GM18508 (cell line): ENCODE data around the gene ATXN1.
A peak's percentile ranks its signal among the peaks of the same experiment; 100 is the strongest.

Source experiments
- ATAC-seq: cut with Tn5 transposase; IDR thresholded peaks from one replicate; pipeline ENCODE4 v1.9.1; 2021; ENCODE audit warnings: moderate number of reproducible peaks; ENCODE audit not compliant: insufficient read depth, unreplicated experiment

The ATXN1 gene

DNA sequence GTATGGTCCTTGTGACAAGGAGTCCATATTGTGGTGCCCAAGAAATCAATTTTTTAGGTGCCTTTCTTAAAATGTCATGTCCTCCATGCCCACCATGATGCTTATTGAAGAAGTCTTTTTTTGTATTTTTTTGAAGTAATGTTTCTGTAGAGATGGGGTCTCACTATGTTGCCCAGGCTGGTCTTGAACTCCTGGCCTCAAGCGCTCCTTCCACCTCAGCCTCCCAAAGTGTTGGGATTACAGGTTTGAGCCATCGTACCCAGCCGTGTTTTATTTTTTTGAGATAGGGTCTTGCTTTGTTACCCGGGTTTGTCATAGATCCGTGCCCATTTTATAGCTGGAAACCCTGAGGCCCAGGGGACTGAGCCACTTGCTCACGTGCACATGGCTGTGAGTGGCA lies 238.3 kb downstream of the ATXN1 start:
- ATAC-seq = no peak

DNA sequence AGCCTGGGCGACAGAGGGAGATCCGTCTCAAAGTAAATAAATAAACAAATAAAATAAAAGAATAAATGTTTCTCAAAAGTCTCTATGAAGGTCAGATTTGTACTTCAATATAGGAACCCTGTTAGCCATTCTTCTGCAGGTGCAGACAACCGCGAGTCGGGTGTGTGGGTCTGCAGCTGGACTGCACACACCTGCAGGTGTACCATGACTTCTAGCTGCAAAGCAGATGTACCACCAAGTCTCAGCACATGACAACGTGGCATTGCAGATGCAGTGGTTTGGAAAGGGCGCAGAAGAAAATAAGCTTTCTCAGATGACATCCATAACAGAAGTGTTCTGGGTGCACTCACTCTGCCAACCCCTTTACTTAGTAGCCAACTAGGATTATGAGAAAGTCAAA lies 239.7 kb downstream of the ATXN1 start:
- ATAC-seq = no peak

DNA sequence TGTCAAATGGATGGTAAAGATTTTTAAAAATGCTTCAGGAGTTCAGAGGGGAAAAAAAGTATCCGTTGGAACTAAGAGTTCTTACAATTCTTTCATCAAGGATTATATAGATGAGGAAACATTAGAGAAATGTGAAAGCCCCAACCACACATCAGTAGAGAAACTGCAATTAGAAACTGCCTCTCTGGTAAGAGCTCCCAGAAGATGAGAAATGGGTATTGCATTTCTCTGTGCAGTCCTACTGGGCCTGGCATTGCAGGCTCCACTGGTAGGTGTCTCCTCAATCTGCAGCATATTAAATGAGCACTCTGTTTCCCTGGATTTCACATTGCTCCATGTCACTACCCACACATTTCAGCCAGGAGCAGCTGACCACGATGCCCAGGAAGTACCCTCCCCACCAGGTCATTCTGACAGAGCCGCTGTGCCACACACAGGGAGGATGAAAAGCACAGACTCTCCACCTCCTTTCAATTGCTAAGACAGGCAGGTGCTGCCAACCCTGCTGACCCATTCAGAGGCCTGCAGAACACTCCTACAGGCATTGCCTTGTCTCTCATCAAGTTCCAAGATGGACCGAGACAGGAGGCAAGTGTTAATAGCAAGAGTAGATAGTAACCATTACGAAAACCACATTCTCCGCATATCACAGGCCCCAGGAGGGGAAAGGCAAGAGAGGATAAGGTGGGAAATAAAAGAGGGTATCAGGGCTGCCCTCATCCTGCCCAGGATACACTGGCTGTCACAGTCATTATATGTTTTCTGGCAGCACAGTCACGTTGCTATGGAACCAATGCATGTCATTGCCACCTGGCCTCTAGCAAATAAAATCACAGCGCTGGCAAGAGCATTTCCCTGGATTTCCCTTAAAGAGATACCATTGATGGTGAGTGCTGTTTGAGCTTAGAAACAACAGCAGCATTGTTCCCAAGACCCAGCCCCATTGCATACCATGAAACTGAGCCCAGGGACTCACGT lies 241.7 kb downstream of the ATXN1 start:
- no peak for ATAC-seq

DNA sequence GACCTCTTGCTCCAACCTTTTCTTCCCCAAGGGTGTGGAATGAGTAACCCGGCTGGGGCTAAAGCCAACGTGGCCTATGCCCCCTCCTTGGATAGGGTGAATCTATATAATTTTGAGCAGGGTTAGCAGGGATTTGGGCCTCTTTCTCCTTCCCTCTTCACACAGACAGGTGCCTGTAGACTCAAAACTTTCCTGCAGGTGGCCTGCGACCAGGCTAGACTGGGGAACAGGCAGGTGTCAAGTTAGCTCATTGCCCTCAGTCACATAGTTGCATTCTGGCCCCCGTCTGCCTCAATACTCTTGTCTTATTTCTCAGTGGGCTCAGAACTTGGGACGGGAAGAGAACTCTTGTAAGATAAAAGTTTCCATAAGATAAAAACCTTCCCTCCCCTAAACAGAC lies 243.0 kb downstream of the ATXN1 start:
- no peak for ATAC-seq

DNA sequence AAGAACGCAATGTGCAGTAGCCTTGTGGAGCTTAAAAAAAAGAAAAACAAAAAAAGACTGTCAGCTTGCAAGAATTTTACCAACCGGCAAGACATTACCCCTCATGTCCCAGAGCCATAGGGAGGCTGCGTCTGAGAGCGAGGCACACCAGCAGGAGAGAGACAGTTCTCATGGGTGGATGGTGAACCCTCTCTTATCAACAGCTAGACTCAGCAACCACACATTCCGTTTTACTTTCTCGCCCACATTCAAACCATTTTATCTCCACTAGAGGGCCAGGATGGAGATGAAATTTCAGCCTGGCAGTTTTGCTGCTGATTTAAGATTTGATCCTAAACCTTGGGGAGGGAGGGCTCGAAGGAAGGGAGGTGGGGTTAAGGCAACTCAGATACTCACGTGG lies 247.0 kb downstream of the ATXN1 start:
- ATAC-seq = no peak

DNA sequence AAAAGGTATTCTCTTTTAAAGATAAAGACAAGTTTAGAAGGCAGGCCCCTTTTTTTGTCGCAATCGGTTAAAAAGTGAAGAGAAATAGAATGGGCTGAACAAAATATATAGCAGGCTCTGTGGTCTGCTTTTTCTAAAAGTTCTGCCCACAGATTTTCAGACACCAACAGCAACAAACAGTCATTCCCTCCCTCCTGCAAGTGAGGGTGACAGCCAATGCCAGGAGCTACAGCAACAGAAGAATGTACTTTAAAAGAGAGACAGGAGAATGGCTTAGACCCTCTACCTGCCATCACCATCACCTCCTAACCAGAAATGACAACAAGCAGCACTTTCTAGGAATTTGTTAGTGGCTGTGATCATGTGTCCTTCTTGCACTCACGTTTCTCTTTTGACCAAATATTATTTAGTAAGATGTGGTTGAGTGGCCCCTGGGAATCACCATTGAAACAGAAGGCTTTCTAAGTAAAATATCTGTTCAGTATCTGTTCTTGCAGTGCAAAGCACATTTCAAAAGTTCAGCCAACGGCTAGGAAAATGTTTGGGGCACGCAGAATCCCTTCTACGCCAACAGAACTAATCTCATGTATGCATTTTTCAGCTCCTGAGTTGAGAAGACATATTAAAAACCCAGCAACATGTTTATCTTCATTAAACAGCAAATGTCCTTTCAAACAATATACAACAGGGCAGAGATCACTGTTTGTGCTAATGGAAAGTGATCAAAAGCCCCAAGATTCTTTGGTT lies 248.5 kb downstream of the ATXN1 start:
- ATAC-seq = no peak

DNA sequence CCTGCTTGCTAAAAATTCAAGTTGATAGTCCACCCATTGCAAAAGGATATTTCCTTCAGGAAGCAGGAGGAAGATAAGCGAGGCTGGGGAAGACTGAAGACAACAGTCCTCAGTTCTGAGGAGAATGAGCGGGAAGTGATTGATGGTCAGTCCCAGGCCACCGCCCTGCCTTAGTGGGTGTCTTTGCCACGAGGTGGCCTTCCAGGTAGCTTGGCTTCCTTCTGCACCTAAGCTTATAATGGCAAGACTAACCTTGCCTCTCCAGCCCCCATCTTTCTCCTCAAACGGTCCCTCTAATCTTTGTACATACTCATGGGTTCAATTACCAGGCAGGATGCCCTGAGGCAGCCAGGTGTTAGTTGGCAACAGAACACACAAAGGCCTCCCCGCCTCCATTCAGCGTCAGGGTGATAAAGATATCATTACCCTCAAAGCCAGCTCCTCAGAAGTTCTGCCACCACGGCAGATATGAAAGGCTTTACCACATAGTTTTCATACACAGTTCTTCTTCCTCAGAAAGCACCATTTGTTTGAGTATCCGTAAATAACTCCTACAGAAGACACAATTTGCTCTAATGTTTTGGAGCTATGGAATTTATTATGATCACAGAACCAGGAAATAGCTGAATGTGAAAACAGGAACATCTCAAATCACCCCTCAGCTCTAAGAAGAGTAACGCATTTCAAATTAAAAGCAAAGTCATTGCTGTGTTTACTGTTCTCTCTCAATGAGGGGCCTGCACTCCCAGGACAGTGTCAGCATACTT lies 249.4 kb downstream of the ATXN1 start:
- peak; percentile 50 for ATAC-seq

DNA sequence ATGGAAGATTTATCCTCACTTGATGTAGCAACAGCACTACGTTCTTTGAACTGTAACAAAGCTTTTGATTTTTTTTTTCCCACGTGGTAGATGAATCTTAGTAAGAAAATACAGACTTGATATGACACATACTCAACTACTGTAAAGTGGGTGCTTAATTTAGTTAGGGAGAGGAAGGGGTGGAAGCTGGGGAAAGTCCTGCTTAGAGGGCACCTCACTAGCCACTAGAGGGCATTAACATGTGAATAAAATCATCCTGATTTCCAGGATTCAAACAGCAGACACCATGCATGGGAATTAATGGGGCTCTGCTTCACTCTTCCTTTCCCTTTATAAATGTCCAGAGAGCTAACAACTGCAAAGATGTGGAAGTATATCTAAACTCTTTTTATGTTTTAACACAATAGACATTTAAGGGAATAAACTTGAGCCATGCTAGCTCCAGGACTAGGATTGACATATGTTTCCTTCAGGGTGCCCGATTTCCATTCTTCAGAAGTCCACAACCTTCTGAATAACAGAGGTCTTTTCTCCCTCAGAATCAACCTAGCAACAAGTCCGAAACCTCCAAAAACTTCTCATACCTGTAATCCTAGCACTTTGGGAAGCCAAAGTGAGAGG lies 250.1 kb downstream of the ATXN1 start:
- no peak for ATAC-seq

DNA sequence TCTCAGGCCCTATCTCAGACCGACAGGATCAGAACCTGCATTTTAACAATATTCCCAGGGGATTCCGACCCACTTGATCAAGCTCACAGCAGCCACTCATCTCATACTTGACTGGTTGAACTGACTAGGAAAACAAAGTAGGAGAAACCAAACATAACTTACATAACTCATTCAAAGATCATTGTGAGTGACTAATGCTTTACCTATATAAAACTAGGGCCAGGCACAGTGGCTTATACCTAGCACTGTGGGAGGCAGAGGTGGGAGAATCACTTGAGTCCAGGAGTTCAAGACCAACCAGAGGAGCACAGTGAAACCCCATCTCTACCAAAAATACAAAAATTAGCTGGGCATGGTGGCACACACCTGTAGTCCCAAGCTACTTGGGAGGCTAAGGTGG lies 251.0 kb downstream of the ATXN1 start:
- ATAC-seq = no peak

DNA sequence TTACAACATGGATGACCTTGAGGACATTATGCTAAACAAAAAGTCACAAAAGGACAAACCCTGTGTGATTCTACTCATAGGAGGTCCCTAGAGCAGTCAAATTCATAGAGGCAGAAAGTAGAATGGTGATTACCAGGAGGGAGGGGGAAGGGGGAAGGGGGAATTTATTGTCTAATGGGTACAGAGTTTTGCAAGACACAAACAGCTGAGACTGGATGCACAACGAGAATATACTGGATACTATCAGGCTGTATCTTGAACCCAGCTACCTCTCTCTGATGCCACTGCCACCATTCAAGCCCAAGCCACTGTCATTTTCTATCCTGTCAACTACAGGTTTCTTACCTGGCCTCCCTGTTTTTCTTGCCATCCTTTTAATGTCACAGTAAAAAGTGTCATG lies 252.3 kb downstream of the ATXN1 start:
- ATAC-seq = no peak

DNA sequence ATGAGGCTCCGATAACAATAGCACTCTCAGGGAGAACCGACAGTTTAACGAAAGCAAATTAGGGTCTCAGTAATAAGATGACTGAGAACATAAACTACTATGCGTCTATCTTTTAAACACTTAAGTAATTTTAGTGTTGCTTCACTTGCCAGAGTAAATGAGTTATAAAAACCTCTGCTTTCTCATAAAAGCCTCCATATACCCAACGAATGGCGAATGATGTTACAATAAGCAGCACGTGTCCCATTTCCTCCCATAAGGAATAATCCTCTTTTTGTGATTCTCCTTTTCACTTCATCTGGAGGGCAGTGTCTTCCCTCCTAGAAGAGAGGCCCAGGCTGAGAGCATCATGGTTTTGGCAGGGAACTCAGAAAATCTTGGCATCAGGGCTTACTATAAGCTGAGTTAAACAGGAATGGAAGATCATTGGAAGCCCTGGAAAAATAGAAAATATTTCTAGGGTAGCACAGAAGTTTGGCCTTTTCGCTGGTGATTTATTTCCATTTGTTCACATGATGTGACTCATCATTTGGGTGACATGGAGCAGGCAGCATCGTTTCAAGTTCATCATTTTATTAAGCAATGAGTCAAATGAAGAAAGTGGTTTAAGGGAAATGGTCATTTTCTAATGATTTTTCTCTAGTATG lies 255.4 kb downstream of the ATXN1 start:
- no peak for ATAC-seq

DNA sequence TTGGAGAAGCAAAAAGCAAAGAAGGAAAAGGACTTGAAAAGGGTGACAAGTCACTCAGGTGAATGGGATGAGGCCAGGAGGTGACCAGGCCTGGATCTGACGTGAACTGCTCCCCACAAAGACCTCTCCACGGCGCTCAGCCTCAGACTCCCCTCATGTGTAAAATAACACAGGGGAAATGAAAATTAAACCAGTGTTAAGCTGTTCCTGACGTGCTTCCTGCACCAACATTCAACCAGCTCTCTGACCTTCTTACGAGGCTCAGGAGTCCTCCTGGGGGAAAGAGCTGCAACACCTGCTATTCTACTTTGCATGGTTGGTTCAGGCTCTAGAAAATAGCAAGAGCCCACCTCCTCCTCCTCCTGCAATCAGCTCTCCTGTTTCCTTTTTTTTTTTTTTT lies 256.7 kb downstream of the ATXN1 start:
- no peak for ATAC-seq

DNA sequence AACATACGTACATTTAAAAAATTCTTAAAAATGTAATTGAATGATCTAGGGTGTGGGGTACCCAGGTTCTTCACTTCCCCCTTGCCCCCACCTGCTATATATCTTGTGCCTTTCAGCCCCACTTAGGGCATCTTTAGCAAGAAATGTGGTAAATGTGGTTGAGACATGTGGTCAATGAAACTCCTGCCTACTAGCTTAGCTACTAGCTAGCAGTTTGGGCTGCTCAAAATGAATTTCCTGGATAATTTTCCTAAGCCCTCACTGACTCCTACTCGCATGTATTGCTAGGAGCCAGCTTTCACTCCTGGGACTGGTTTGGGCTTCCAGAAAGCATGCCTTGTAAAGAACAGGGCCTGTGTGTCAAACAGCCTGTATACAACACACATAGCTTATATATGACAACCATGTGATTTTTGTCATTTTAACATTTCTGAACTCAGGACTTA lies 257.3 kb downstream of the ATXN1 start:
- peak; percentile 79 for ATAC-seq

DNA sequence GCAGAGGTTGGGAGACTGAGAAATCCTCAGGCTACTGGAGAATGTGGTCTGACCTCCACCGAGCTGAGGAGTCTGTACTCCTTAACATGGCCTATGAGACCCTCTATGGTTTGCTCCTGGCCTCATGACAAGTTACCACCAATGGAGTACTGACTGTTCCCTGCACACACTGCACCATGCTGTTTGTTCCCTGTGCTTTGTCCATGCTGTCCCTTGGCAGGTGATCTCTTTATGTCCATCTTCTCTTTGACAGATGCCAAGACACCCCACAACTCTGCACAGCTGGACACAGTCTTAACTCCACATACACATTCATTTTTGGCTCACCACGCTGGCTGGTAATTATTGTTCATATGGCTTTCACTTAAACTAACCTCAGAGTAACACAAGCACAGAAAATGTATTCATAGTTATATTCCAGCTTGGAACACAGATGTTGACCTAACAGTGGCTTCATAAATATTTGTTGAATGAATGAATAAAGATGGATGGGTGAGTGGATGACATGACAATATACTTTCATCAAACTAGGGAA lies 258.0 kb downstream of the ATXN1 start:
- ATAC-seq = peak; percentile 23

DNA sequence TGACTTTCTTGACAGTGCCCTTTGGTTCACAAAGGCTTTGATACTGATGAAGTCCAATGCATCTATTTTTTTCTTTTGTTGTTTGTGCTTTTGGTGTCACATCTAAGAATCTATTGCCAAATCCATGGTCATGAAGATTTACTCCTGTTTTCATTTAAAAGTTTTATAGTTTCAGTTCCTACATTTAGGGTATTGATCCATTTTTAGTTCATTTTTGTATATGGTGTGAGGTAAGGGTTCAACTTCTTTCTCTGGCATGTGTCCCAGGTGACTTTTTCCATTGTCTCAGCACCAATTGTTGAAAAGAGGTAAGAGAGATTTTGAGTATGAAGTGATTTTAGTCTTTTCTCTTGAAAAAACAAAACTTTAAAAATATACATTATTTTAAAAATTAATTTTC lies 262.3 kb downstream of the ATXN1 start:
- no peak for ATAC-seq

DNA sequence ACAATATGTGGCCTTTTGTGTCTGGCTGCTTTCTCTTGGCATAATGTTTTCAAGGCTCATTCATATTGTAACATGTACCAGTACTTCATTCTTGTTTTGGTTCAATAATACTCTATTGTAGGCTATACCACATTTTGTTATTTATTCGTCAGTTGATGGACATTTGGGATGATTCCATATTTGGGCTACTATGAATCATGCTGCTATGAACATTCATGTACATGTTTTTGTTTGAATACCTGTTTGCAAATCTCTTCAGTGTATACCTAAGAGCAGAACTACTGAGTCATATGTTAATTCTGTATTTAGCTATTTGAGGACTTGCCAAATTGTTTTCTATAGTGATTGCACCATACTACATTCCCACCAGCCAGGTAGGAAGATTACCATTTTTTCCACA lies 263.0 kb downstream of the ATXN1 start:
- ATAC-seq = no peak

DNA sequence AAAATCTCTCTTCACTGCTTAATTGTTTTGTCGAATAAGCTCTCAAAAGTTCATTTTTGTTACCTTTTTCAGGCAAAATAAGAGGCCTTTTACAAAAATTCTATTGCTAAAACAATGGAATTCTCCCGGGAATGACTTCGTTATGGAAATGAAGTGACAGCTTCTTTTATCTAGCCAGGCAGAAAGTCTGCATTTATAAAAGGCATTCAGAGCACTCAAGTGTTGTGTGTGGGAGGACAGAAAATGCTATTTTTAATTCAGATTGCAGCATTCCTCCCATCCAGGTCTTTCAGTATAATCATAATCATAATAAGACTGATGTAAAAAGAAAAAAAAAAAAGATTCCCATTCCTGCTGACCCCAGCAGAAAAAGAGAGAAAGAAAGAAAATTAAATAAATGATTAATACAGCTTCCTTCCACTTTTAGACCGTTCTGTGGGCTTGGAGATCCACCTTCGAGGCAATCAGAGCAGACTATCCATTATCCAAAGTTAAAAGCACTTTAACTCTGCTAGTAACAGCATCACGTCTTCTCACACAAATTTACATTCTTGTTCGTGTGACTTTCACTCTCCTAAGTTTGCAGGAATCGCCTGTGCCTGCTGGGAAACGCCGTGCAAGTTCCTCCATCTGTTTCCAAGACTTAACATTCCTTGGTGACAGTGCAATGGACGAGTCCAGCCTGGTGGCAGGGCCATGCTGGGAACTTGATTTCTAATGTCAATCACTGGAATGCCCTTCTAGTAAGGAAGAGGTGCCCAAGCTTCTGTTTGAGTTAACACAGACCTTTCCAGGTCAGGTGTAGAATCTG lies 264.1 kb downstream of the ATXN1 start:
- no peak for ATAC-seq

DNA sequence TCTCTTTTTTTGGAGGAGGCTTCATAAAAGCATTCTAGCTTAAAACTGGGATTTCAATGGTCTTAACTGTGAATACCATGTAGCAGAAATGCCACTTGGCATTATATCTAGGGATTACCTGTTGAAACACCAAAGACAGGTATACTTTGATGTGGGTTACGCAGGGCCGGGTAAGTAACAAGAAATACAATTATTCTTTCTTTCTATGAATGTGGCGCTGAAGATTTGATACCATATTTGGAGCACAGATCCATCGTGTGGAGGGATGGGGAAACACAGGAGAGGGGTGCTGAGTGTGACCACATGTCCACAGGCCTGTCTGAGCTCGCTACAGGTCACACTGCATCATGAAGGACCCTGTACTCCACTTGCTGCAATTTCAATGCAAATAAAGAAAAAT lies 265.1 kb downstream of the ATXN1 start:
- ATAC-seq = no peak

DNA sequence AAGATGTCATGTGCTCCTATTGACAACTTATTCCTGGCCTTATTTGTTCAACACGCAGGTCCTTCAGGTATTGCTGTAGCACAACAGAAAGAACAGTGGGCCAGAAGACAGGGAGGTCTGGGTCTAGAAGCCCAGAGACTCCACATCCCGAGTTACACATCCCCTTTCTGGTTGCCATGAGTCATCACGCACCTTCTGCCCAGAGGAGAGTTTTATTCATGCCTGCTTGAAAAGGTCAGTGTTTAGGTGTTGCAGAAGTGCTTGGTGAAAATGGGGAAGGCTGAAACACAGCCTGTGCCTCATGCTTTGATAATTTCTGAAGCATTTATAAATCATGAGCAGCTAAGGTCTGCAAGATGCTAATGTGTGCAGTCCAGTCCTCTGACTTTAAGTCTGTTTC lies 266.5 kb downstream of the ATXN1 start:
- peak; percentile 86 for ATAC-seq
